NCI-H2029 (cell line): Measurements from ENCODE around the gene ATP8B3.
"Not testable (repeated sequence)": the region's sequence is repeated elsewhere in the genome, so short reads cannot be mapped to it uniquely, and the experiment has no call there.

Experiments
- DNase-seq: peaks from one replicate; lab custom pipeline; 2025; lab: John Stamatoyannopoulos, UW

Gene ATP8B3

GRCh38 chr19:1815605-1816529, 3.8 kb upstream of the ATP8B3 start:
- no peak for DNase-seq

GRCh38 chr19:1814833-1815604, 2.9 kb upstream of the ATP8B3 start:
- no peak for DNase-seq

GRCh38 chr19:1814391-1814790, 2.3 kb upstream of the ATP8B3 start:
- no peak for DNase-seq

GRCh38 chr19:1813192-1814182, 1.4 kb upstream of the ATP8B3 start:
- no peak for DNase-seq

- DNase-seq: peak; percentile 85
Observed at GRCh38 chr19:1812426-1813191, 533 bp upstream of the ATP8B3 start.

- peak; percentile 36 for DNase-seq
Observed at GRCh38 chr19:1811472-1811894, 593 bp downstream of the ATP8B3 start.

- DNase-seq: no peak
Observed at GRCh38 chr19:1810439-1811160, 1.5 kb downstream of the ATP8B3 start.

GRCh38 chr19:1809678-1810077, 2.4 kb downstream of the ATP8B3 start:
- no peak for DNase-seq

GRCh38 chr19:1808395-1808731, 3.7 kb downstream of the ATP8B3 start:
- DNase-seq: no peak

- DNase-seq: no peak
Observed at GRCh38 chr19:1807695-1808394, 4.2 kb downstream of the ATP8B3 start.

GRCh38 chr19:1807030-1807694, 4.9 kb downstream of the ATP8B3 start:
- no peak for DNase-seq

- no peak for DNase-seq
Observed at GRCh38 chr19:1806184-1807029, 5.7 kb downstream of the ATP8B3 start.

GRCh38 chr19:1805401-1806183, 6.5 kb downstream of the ATP8B3 start:
- no peak for DNase-seq

- DNase-seq: no peak
Observed at GRCh38 chr19:1804858-1805257, 7.2 kb downstream of the ATP8B3 start.

- peak; percentile 25 for DNase-seq
Observed at GRCh38 chr19:1799695-1800342, 12.3 kb downstream of the ATP8B3 start.

GRCh38 chr19:1797313-1797712, 14.8 kb downstream of the ATP8B3 start:
- DNase-seq: not testable (repeated sequence)
